KOPT-K1 (cell line): ENCODE data around the gene TCF7L2.
"Not testable (repeated sequence)": the region's sequence is repeated elsewhere in the genome, so short reads cannot be mapped to it uniquely, and the experiment has no call there.

Source experiments
- H3K27ac ChIP-seq: fragments of 200-600 bp; sonication (generic); 2 replicates; pipeline ENCODE4 v1.5.1; 2016; ENCODE audit warnings: antibody characterized with exemption, mild to moderate bottlenecking, low read depth, low read length; ENCODE audit not compliant: poor library complexity, severe bottlenecking
- H3K36me3 ChIP-seq: fragments of 200-600 bp; sonication (generic); 2 replicates; pipeline ENCODE4 v1.5.1; 2017; ENCODE audit warnings: antibody characterized with exemption, mild to moderate bottlenecking, low read length, moderate library complexity; ENCODE audit not compliant: insufficient read depth
- H3K9me3 ChIP-seq: fragments of 200-600 bp; sonication (generic); 2 replicates; pipeline ENCODE4 v1.5.1; 2017; ENCODE audit warnings: antibody characterized with exemption, low read length, mild to moderate bottlenecking; ENCODE audit not compliant: insufficient read depth, poor library complexity, severe bottlenecking

Gene TCF7L2

DNA sequence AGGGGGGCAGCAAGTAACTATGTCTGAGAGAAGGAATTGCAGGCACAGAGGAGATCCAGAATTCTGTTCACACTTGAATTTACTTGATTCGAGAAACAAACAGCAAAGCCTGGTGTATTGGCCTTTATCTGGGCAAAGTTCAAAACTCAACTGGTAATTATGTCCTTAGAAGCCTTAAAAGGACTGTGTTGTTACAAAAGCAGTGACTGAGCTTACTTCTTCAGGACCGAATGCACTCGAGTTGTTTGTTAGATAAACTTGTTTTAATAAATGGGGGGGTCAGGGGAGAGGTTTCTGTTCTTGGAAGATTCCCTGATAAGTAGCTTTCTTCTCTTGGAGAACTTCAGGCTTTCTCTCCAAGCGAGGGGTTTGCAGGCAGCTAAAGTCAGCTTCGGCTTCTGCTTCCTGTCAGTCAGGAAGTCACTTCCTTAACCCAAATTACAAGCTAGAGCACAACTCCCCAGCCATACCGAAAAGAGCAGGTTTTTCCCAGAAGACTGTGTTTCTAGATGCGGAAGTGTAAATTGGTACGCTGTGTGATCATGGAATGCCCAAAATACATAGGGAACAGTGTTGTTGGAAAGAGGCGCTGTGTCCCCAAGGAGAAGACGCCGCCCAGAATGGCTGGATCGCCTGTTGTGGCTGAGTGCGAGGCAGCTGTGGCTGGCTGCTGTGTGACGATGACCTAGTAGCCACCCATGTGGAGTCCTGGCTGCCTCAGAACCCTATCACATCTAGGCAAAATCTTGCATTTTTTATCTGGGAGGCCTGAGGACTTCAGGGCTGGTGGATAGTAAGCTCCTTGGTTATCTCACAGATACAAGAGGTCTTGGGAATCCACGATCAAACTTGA, 110.4 kb downstream of the TCF7L2 start:
- Histone ChIP-seq H3K36me3 (no peaks in the 10 kb centered on the region), H3K9me3 (no peaks in the 10 kb centered on the region), H3K27ac (no peak overlapping the region)

DNA sequence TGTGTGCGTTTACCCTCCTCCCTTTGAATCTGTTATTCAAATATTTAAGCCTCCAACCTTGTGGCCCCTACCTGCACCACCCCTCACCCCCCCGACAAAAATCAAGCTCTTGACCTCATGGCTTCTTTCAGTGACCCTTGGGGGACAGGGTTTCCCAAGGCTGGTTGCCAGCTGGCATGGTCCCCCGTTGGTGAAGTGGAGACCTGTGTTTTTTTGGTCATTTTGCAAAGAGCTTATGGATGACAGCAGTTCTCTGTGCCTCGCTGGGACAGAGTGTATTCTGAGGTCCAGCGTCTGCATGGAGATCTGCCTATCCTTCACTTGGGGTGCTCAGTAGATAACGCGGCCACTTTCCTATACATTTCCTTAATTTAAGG, 111.0 kb downstream of the TCF7L2 start:
- H3K27ac ChIP-seq, result no peak overlapping the region

DNA sequence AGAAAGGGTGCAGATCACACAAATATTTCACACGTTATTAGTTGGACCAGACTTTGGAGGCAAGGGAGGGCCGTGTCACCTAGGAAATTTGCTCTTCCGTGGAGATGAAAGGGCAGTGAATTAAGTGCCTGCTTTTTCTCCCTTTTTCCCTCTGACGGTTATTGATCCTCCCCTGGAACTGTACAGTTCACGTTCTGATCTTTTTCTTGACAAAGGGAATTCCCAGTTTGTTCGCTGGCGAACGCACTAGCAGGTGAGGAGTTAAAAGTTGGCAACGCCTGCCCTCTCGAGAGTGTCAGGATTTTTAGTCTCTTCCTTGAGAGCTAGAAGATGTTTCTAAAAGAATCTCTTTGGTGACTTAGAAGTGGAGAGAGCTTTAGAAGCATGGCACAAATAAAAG, 111.5 kb downstream of the TCF7L2 start:
- H3K36me3 ChIP-seq, result no peaks in the 10 kb centered on the region
- H3K9me3 ChIP-seq, result no peaks in the 10 kb centered on the region
- no peak overlapping the region for H3K27ac ChIP-seq

More for the DNA sequence above, 111.0 kb downstream of the TCF7L2 start:
- no peaks in the 10 kb centered on the region for H3K9me3 ChIP-seq
- no peaks in the 10 kb centered on the region for H3K36me3 ChIP-seq

DNA sequence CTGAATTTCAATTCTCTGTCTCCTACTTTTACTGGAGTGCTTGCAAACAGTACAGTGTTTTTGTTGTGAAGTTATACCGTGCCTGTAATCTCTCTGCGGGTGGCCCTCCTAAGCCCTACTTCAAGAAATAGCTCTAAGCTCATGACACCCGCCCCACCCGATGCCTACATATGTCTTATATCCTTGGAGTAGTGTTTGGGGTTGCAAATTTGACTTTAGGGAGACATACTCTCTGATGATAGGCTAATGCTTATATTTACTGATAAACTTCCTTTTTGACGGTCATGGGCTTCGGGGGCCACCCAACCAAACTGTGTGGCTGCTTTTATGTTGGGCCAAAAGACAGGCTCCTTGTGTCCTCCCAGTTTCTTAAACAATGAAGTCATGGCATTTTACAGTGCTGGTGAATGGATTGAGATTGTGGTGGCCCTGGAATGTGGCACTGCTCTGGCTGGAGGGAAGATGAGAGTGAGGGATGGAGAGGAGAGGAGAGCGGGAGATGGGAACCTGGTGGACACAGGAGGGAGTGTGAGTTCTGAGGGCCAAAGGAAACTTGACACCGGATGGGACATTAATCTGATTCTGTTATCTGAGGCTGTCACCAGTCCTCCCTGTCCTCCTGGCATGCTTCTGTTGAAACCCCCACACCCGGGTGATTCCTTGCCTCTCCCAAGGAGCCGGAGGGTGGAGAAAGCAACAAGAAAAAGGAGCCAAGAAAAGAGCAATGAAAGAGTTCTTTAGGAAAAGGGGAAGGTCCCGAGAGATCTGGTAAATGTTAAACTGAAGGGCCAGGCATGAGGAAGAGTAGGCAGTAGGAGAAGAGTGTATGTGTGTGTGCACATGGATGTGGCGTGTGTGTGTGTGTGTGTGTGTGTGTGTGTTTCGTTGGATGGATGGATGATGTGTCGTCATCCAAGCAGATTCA, 113.3 kb downstream of the TCF7L2 start:
- Histone ChIP-seq H3K36me3 (no peaks in the 10 kb centered on the region), H3K9me3 (no peaks in the 10 kb centered on the region), H3K27ac (no peak overlapping the region)

DNA sequence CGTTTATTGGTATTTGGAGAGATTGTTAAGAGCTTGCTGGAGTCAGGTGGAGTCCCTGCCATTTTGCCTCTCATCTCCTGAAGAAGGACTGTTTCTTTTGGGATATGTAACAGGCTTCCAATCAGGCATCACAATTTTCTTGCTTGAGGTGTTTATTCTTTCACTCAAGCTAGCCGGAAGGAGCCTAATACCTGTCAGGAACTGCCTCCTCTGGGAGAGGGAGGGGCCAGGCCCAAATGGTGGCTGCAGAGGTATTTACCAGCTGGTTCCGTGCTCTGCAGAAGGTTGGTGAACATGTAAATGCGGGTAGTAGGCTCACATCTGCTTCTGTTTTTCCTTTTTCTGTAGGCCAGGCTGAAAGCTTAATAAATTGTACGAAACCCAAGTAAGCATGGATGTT, 114.0 kb downstream of the TCF7L2 start:
- Histone ChIP-seq H3K27ac (no peak overlapping the region), H3K36me3 (no peaks in the 10 kb centered on the region), H3K9me3 (no peaks in the 10 kb centered on the region)

DNA sequence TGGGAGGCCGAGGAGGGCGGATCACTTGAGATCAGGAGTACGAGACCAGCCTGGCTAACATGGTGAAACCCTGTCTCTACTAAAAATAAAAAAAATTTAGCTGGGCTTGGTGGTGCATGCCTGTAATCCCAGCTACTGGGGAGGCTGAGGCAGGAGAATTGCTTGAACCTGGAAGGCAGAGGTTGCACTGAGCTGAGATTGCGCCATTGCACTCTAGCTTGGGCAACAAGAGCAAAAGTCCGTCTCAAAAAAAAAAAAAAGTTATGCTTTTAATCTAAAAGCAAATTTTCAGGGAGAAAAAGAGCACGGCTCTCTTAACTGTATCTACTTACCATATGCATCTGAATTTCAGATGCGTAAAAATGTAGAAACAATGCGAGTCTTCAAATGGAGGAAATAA, 116.1 kb downstream of the TCF7L2 start:
- H3K9me3 ChIP-seq, H3K27ac ChIP-seq, H3K36me3 ChIP-seq: not testable (repeated sequence)

DNA sequence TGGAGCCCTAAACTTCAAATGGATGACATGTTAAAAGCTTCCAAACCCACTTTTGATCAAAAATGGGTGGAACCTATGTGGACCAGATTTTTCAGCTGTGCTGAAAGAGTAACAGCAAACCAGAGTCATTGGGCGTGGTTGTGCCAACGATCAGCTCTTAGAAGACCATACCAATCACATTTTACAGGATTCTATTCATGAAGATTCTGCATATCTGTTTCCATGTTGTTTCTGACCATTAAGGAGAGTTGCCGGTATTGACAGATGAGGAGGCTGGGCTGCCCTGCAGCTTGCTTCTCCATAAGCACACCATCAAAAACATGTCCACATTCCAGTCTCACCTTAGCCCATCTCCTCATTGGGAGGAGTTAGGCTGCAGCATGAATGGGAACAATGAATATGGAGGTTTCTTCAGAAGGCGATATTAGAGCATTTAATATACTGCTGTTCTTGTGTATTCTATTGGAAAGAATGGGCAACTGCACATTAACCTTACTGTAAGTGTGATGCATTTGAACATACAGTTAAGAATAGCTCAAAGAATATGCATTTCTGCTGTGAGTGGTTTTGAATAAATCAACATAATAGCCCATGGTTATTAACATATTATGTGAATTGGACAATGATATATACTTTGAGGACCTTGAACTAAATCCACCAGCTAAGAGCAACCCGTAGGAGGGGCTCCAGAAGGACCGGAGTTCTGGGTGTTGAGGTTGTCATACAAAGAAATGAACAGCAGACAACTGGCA, 116.7 kb downstream of the TCF7L2 start:
- Histone ChIP-seq H3K9me3 (no peaks in the 10 kb centered on the region), H3K36me3 (no peaks in the 10 kb centered on the region), H3K27ac (no peak overlapping the region)

DNA sequence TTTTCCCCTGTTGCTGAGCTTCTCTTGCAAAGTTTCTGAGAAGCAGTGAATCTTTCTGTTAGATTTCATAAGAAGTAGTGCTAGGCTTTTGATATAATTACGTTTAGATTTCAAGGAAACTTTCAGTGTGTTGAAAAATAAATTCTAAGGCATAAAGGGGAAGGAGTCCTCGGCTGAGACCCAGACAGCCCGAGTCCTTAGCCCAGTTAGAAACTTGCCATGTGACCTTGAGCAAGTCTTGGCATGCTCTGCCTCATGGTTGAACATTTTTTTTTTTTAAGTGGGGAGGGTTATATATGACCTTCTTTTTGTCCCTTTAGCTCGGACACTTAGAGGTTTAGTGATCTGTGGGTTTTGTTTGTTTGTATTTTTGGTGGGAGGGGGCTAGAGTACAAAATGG, 117.5 kb downstream of the TCF7L2 start:
- no peaks in the 10 kb centered on the region for H3K9me3 ChIP-seq
- H3K36me3 ChIP-seq, result no peaks in the 10 kb centered on the region
- H3K27ac ChIP-seq, result no peak overlapping the region

DNA sequence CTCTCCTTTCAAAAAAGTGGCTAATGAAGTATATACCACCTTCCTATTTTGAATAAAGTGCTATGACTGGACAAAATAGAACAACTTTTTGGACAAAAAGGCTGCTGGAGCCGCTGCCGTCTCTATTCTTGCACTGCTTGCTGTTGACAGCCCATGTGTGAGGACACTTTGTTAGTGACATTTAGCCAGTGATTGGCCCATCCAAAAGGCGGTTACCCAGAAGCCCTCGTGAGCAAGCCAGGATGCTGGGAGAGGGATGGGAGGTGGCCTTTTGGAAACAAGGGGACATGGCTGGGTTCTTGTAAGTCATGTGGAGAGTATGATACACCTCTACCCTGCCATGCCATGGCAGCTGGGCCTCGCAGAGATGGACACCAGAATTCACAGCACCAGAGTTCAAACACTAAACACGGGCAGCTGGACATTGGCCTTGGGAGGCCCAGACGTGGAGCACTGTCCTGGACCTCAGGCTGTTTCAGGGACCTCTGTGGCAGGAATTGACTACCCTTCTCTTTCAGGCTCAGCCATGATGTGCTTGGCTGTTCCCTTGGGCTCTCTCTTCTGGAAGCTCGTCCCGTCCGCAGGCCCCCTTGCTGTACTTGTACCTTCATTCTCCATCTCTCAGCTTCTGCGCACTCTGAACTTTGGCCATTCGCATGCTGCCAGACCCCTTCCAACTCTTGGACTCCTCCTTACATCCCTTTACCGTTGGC, 118.3 kb downstream of the TCF7L2 start:
- Histone ChIP-seq H3K36me3 (no peaks in the 10 kb centered on the region), H3K27ac (no peak overlapping the region), H3K9me3 (no peaks in the 10 kb centered on the region)

DNA sequence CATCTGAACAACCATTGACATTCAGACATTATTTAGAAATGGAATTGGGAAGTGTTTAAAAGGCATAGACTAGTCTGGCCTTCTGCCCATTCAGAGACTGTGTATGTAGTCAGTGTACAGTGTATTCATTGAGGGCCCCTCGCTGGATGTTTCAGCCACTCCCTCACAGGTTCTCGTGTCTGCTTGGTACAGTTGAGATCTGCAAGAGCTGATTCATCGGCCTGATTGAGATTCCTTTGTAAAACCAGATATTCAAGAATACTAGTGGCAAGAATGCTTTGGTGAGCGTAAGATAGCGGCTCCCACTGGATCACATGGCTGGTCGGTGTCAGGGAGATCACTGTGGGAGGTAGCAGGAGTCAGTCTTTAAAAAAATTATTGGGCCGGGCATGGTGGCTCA, 119.5 kb downstream of the TCF7L2 start:
- H3K36me3 ChIP-seq, result no peaks in the 10 kb centered on the region
- no peak overlapping the region for H3K27ac ChIP-seq
- no peaks in the 10 kb centered on the region for H3K9me3 ChIP-seq

DNA sequence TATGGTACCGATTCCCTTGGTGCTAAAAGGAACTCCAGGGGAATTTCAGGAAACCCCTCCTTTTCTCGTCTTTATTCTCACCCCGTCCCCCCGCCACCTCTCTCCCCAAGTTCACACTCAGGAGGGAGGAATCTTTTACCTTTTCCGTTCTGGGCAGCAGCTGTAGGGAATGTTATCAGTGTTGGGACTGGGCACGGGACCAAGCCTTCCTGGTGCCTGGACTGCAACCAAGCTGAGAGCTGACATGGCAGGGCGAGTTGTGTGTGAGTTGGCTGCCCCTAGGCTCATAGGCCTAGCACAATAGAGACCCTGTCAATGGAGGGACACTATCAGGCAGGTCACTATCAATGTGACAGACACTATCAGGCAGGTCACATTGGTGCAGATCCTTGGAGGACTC, 121.4 kb downstream of the TCF7L2 start:
- no peaks in the 10 kb centered on the region for H3K9me3 ChIP-seq
- H3K36me3 ChIP-seq, result no peaks in the 10 kb centered on the region
- H3K27ac ChIP-seq, result no peak overlapping the region

DNA sequence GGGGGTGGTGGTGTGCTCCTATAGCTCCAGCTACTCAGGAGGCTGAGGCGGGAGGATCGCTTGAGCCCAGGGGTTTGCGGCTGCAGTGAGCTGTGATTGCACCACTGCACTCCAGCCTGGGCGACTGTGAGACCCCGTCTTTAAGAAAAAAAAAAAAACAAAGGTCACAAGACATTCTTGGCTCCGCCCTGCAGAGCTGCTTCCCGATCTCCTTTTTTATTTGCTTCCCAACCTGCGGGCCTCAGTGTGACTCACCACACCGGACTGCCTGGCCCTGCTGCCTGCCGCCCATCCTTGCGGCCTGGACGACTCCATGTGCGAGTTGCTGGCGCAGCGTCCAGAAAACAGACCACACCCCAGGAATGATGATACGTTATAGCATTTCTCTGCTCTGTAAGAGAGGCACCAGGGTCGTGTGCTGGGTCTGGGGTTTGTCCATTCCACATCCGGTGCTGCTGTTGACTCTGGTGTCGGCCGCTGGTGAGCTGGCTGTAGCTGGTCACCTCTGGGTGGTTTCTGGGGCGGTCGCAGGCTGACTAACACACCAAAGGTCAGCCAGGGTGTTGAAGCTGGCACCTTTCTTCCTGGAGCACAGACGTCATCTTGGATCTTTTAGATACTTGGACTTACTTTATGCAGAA, 123.6 kb downstream of the TCF7L2 start:
- Histone ChIP-seq H3K27ac (no peak overlapping the region), H3K9me3 (no peaks in the 10 kb centered on the region), H3K36me3 (no peaks in the 10 kb centered on the region)

DNA sequence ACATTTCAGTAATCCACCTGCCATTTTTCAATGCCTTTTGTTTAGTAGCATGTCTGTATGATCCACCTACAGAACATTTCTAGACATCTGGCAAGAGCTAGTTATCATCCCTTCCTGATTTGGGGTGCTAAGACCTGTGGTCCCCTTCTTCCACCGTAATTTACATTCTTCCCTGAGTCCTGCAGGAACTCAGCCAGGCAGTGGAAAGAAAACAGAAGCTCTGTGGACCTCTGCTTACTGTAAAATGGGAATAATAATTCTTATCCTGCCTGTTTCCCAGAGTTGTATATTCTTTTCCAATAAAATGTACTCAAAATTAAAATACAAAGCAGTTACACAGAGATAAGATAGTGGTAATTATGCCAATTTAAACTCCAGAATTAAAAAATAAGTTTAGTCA, 126.9 kb downstream of the TCF7L2 start:
- Histone ChIP-seq H3K27ac (no peak overlapping the region), H3K36me3 (no peaks in the 10 kb centered on the region)

DNA sequence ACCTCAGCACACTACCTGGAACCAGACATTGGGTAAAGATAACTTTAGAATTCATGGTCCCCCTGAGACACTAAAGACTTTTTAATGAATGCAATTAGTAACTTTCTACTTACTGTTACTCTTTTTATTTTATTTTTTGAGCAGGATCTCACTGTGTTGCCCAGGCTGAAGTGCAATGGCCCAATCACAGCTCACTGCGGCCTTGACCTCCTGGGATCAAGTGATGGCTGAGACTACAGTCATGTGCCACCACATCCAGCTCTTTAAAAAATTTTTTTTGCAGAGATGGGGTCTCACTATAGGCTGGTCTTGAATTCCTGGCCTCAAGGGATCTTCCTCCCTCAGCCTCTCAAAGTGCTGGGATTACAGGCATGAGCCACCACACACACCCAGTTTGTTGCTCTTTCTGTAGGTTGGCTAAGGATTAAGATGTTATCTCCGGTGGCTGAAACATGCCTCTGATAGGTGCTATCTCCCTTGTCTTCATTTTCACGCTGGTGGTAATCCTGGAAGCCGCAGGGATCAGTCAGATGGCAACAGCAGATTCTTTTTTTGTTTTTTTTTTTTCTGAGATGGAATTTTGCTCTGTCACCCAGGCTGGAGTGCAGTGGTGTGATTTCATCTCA, 128.3 kb downstream of the TCF7L2 start:
- Histone ChIP-seq H3K36me3 (no peaks in the 10 kb centered on the region), H3K9me3 (no peaks in the 10 kb centered on the region), H3K27ac (no peak overlapping the region)

More for the DNA sequence above, 126.9 kb downstream of the TCF7L2 start:
- H3K9me3 ChIP-seq, result no peaks in the 10 kb centered on the region
